SIG-M5 treated with dmso at 0.1 percent for 504 hours (cell line): ENCODE results near the gene SMO.
"Not testable (repeated sequence)": the region's sequence is repeated elsewhere in the genome, so short reads cannot be mapped to it uniquely, and the experiment has no call there.

Source experiments
- DNase-seq: peaks from one replicate; lab custom pipeline; 2025; ENCODE audit not compliant: unreplicated experiment; lab: John Stamatoyannopoulos, UW

The SMO gene

DNA sequence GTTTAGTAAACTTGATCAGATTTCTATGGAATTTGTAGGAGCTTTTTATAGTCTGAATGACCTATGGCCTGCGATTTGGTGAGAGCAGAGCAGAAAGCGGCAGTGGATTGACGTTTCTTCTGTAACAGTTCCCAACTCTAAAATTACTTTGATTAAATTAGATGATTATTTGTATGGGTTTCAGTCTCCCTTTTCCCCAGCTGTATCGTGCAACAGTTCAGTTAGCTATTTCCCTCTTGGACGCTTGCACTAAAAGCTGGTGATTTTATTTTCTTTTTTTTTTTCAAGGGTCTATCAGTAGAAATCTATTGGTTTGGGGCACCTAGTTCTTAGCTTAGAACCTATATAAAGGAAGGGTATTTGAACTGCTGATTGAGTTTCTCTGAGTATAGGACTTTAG lies 43.2 kb downstream of the SMO start:
- no peak for DNase-seq

DNA sequence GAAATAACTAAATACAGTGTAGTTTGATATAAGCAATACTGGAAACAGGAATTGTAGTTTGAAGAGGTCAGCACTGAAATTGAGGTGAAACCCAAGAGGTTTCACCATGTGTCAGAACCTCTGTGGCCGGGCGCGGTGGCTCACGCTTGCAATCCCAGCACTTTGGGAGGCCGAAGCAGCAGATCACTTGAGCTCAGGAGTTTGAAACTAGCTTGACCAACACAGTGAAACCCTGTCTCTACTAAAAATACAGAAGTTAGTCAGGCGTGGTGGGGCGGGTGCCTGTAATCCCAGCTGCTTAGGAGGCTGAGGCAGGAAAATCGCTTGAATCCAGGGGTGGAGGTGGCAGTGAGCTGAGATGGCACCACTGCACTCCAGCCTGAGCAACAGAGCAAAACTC lies 50.1 kb downstream of the SMO start:
- DNase-seq = no peak

DNA sequence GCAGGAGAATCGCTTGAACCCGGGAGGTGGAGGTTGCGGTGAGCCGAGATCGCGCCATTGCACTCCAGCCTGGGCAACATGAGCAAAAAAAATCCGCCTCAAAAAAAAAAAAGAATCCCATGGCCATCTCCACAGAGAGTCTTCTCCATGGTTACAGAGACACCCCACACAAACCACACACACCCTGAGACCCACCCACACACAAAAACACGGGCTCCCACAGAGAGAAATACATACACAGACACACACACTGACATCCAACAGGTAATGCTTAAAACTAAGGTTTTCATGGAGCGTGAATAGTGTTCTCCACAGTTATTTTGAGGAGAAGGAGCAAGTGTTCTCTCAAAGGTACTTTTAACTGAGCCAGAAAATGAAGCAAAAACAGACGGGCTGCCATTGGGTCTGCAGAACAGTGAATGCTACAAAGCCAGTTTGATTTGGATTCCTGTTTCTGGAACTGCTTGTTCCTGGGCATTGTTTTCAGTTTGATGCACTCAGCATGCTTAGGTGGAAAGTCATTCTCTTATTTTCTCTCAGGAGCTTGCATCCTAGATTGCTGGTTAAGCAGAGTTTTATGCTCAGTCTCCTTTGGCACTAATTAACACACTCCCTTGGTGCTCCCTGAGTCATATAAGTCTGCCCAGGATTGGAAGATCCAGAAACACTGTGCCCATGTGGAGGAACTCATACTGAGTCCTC lies 51.8 kb downstream of the SMO start:
- DNase-seq = no peak

DNA sequence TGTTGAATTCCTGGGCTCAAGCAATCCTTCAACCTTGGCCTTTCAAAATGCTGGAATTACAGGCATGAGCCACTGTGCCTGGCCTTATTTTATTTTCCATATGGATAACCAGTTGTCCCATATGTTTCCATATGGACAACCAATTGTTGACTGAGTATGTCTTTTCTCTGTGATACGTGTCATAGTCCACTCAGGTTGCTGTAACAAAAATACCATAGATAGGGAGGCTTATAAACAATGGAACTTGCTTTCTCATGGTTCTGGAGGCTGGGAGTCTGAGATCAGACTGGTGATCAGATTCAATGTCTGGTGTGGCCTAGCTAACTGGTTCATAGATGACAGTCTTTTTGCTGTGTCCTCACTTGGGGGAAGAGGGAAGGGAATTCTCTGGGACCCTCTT lies 55.8 kb downstream of the SMO start:
- DNase-seq = no peak

DNA sequence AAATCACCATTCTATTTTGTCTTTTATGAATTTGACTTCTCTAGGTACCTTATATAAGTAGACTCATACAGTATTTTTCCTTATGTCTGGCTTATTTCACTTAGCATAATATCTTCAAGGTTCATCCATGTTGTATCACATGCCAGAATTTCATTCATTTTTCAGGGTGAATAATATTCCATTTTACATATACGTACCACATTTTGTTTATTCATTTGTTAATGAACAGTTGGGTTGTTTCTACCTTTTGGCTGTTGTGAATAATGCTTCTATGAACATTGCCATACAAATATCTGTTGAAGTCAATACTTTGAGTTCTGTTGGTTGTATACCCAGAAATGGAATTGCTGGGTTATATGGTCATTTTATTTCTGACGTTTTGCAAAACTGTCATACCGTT lies 57.1 kb downstream of the SMO start:
- no peak for DNase-seq

DNA sequence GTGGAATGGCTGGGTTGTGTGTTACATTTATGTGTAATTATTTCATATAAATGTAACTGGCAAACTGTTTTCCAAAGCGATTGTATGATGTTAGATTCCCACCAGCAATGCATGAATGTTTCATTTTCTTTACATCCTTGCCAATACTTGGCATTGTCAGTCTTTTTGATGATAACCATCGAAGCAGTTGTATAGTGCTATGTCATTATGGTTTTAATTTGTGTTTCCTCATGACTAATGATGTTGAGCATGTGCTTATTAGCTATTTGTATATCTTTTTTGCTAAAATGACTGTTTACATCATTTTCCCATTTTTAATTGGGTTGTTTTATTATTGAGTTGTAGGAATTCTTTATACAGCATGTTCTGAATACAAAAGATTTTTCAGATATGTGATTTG lies 58.7 kb downstream of the SMO start:
- no peak for DNase-seq

DNA sequence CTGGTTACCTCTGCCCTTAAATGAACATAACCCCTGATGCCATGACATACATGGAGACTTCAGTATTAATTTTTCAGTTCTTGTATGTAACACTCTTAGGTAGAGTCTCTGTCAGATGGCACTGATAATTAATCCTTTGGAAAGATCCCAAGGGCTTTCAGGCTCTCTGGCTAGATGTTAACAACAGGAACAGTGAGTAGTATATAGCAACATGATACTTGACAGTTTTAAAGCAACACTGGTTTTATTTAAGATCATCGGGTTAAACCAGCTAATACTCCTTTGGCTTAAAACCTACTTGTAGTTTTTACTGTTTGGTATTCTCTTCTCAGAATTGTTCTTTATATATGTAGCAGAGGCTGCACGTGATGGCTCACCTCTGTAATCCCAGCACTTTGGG lies 63.7 kb downstream of the SMO start:
- no peak for DNase-seq

DNA sequence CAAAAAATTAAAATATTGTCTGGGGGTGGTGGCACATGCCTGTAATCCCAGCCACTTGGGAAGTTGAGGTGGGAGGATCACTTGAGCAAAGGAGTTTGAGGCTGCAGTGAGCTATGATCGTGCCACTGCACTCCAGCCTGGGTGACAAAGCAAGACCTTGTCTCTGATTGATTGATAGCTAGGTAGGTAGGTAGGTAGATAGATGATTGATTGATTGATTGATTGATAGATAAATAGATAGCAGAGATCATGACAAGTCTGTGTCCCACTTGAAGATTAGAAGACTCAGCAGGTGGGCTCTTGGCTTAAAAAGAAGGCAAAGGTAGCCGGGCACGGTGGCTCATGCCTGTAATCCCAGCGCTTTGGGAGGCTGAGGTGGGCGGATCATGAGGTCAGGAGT lies 64.2 kb downstream of the SMO start:
- not testable (repeated sequence) for DNase-seq

DNA sequence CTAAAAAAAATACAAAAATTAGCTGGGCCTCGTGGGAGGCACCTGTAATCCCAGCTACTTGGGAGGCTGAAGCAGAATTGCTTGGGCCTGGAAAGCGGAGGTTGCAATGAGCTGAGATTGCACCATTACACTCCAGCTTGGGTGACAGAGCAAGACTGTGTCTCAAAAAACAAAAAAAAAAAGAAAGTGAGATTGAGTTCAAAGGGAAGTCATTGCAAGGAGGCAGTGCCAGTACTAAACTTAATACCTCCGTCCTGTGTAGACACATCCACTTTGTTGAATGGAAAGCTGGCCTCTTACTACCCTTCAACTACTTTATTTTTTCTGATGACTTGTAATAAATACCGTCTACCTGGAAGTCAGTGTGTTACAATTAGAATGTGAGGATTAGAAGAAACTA lies 67.4 kb downstream of the SMO start:
- DNase-seq = no peak

DNA sequence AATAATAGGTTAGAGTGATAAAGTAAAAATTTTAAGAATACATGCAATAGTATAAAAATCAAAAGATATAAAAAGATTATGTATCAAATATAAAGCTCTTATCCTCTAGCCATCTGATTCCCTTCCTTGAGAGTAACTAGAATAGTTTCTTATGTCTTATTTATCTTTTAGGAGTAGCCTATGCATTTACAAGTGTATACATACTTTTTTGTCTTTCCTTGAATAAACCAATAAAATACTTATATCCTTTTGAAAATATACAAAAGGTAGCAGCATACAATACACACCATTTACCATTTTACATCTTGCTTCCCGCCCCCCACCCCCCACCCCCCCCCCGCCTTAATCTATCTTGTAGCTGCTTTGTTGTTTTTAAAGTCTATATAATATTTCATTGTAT lies 67.8 kb downstream of the SMO start:
- no peak for DNase-seq

DNA sequence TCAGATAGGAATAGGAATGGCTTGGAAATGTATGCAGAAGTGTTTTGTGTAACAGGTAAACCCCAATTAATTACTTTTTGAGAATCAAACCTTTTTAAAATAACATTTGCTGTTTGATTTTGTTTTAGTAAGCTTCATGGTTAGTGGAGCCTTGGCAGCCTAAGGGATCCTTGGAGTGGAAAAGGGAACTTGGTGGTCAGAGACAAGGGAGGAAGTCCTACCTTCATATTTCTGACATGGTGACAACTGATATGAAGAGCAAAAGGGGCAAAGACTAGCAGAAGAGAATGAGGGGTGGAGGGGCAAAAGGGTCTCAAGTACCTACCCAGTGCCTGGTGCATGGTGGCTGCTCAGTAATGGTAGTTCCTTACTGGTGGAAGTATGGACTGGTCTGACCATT lies 68.7 kb downstream of the SMO start:
- DNase-seq = no peak

DNA sequence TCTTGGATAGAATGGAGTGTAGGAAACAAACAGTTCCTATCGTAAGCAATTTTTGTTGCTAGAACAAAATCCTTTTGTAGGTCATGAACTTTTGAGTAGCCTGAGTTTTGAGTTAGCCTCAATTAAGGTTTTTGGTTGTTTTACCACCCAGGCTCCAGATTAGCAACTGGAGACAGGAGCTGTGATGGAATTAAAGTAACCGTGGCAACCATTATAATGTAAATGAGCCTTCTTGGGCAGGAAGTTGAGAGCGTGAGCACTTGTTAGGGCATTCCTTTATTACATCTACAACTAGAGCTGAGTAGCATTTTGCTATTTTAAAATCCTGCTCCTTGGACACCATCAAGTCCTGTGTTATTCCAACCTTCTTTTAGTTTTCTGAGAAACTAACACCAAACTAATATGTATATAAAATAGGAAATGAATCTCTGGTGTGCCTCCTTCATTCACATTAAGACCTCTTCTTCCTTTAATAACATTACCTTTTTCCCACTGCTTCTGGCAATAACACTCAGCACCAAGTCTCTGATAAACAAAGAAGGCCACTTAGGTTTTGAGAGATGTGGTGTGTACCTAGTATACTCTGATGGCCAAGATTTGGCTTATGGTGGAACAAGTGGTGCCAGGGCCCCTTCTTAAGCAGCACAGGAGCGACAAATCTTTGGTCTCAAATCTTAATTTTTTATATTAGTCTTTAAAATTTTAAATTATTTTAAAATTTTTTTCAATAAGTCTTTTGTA lies 70.4 kb downstream of the SMO start:
- DNase-seq = no peak

DNA sequence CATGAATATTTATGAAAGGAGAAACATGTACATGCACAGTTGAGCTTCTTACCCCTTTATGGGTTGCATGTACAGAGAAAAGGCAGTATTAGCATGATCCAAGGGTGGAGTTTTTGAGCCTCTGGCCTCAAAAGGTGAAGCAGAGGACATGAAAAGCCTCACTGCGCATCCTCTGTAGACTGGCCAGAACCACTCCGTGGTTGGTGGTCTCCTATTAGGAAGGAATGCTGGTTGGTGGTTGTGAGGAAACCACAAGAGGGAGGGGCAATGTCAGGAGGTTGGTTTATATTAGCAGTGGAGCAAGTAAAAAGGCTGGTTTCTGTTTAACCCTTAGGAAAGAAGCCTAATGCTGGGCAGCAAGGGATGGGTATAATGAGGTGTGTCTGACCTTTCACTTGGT lies 73.9 kb downstream of the SMO start:
- no peak for DNase-seq
